ENCODE results near the gene ARV1.
A peak's percentile ranks its signal among the peaks of the same experiment; 100 is the strongest.
"Not testable (repeated sequence)": the region's sequence is repeated elsewhere in the genome, so short reads cannot be mapped to it uniquely, and the experiment has no call there.

Gene ARV1

DNA sequence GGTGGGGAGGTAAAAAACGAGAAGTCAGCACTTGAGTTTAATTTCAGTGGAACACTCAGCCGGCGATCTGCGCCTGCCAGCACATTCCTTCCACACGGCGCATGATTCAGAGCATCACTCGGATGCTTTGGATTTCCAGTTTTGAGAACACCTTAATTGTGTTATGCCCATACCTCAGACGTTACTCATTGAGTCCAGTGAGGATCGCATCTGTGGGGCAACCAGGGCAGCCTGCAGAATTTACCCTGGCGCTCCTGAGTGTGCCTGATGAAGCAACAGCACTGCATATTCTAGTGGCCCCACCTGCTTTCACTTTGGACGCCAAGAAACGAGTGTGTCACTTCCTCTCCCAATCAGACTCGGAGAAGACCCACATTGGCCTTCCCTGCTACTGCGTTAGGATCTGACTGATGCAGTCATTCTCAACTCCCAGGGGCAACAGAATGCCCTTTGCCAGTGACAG lies 41.3 kb downstream of the ARV1 start:
- no peak for DNase-seq

DNA sequence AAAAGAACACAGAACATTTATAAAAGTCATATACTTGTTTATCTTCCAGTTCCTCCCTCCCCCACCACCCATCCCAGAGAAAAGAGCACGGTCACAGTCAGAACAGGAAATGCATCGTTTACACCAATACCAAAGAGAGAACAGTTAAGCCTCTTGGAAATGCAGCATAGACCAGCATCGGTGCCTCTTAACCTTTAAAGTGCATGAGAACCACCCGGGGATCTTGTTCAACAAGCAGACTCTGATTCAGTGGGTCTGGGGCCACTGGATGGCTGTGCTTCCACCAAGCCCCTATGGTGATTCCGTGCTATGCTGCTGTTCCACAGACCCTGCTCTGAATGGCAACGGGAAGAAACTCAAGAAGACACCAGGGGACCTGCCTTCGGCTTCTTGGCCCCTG lies 41.9 kb downstream of the ARV1 start:
- DNase-seq = no peak

DNA sequence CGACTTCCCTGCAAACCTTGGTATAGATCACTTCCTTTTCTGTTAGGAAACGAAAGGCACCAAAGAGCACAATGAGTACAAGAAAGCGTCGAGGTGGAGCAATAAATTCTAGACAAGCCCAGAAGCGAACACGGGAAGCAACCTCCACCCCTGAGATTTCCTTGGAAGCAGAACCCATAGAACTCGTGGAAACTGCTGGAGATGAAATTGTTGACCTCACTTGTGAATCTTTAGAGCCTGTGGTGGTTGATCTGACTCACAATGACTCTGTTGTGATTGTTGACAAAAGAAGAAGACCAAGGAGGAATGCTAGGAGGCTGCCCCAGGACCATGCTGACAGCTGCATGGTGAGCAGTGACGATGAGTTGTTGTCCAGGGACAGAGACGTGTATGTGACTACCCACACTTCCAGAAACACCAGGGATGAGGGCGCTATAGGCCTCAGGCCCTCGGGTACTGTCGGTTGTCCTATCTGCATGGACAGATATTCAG lies 42.7 kb downstream of the ARV1 start:
- no peak for DNase-seq

DNA sequence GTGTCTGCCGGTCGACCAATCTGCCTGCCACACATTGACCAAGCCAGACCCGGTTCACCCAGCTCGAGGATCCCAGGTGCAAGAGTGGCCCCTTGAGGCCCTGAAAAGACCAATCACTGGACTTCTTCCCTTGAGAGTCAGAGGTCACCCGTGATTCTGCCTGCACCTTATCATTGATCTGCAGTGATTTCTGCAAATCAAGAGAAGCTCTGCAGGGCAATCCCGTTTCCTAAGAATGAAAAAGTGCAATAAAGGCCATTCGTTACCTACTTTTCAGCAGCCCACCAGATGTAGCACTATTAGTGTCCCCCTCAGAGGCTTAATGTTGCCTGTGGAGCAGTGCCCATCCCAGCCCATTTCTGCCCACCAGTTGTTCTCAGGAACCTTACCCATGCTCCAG lies 43.6 kb downstream of the ARV1 start:
- not testable (repeated sequence) for DNase-seq

DNA sequence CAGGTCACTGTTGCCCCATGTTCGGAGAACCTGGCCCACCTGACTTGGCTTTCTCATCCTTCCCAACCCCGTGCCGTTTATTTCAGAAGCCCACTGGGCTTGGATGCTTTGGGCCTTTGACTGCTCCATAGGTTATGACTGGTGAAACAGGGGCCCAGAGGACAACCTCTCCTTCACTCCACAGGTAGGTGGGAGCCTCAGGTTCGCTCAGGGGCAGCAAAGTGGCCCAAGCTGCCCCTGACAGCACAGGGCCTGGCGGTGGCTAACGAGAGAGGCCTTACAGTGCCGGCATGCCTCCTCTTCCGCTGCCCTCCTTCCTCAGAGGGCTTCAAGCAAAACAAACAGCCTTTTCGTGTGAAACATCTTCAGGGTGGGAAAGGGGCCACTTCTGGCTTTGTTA lies 44.3 kb downstream of the ARV1 start:
- no peak for DNase-seq

DNA sequence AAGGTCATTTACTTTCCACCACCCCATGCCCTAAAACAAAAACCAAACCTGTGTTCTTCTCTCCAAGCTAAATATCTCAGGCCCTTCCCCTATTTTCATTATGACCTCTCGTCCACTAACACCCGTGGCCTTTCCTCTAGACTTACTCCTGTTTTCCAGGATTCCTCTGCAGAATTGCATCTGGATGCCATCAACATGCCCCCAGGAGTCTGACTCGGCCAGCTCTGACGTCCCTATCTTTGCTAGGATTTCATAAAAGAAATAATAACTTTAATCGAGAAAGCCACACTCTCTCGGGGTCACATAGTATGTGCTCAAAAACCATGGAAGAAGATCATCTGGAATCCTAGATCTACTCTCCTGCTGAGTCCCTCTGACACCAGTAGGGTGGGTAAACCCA lies 47.7 kb downstream of the ARV1 start:
- DNase-seq = no peak

DNA sequence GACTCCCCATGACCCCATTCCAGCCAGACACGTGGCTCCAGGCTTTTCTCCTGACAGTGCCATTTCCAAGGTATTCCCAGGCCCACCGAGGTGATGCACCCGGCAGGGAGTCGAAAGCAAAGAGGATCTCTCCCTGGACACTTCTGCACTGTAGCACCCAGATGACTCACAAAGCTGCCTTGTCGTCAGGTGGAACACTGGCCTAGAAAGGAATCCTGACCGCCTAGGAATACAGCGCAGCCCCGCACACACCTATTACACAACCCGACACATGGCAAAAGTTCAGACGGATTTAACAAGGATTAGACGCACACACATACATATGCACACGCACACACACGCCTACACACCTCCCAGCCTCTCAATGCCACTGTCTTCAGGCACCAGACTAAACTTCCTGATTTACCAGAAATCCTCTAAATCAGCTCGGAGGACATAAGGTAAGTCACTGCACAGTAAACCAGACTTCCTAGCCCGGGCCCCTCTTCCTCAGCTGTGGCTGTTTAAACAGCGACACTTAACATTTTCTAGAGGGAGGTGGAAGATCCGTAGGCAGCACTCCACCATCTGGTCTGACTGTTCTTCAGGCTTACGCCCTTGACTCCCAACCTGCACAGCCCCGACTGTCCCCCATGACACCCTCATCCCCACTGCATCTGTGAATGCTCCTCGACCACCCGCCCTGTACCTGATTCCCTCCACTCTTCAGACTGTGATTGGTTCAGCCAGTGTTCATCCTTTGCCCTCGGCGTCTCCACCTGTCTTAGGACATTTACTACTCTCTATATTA lies 48.4 kb downstream of the ARV1 start:
- no peak for DNase-seq

DNA sequence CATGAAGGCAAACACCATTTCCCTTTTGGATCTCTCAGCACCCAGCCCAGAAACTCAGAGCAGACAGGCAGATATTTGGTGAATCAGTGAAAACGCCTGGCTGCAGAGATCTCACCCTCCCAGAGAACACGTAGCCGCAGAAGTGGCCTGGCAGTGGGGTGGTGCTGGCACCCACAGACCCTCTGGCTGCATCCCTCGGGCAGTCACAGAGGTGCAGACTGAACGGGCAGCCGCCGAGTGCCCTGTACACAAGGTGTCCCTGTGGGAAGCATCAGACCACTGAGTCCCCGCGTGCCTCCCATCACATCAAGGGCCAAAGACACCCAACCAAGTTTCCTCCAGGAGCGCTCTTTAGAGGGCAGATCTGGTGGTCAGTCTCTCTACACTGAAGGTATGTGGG lies 49.1 kb downstream of the ARV1 start:
- DNase-seq = no peak

DNA sequence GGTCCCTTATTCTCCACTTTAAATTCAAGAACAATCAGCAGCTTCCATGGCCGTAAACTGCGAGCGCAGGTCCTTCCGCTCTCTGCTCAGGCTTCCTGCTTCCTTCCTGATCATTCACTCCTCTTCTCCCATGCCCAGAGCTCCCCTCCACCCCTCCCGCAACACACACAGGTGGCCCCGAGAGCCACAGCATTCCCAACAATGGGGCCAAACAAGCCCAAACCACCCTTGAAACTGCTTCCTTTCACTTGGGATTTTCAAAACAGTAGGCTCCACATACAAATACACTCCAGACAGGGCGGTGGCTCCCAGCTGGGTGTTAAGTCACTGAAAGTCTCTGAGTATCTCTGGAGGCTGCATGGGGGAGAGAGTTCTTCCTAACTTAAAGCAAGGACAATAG lies 49.8 kb downstream of the ARV1 start:
- DNase-seq = no peak

DNA sequence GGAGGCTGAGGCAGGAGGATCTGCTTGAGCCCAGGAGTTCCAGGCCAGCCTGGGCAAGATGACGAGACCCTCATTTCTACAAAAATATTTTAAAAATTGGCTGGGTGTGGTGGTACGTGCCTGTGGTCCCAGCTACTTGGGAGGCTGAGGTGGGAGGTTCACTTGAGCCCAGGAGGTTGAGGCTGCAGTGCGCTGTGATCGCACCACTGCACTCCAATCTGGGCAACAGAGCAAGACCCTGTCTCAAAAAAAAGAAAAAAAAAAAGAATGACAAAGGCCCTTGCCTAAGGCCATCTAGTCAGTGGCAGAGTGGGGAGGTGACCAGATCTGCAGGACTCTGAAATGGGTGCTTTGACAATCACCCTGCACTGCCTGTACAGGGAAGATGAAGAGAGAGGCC lies 50.4 kb downstream of the ARV1 start:
- DNase-seq = not testable (repeated sequence)

DNA sequence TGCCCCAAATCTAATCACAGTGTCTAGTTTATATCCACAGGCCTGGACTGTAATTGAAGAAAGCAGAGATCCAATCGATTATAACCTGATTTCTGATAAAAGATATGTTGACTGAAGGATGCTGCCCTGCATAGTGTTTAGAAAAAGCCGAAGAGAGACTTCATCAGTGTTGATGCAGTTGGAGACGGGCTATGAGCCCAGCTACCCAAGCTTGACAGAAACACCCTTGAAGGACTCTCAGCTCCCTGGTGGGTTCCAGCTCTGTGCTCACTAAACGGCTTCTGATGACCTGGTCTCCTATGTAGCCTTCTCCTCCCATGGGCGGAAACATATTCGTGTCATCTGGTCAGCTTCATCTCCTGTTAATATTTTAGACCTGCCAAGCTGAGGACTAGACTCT lies 50.9 kb downstream of the ARV1 start:
- DNase-seq = no peak

DNA sequence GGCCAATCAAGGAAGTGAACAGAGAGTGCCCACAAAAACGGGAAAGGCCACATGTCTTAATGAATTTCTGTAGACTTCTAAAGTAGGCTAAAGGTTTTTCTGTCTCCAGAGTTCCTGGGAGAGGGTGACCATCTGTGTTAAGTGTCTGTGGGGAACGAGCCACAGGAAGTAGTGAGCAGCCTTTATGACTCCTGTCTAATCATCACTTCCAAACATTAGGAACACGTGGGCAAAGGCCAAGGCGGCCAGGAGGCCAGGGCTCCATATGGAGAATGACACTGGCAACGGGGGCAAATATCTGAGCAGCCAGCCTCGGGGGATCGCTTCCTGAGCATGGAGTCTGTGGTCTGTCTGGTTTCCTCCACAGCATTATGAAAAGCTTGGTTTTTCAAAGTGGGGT lies 54.1 kb downstream of the ARV1 start:
- no peak for DNase-seq

DNA sequence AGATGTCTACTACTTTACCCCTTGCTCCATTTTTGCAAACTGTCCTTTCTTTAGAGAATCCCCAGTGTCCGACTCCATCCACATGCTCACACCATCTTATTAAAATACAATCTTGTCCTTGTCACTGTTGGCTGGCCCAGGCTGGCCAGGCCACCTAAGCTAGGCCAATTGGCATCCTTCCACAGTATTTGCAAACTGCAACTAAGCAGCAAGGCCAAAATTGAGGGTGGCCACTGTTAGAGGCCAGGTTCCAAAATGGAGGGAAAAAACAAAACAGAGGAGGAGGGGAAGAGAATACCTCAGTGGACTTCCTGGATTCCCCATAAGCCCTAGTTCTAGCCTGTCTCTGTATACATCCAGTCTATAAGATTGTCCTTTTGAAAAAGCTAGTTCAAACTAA lies 56.9 kb downstream of the ARV1 start:
- no peak for DNase-seq

DNA sequence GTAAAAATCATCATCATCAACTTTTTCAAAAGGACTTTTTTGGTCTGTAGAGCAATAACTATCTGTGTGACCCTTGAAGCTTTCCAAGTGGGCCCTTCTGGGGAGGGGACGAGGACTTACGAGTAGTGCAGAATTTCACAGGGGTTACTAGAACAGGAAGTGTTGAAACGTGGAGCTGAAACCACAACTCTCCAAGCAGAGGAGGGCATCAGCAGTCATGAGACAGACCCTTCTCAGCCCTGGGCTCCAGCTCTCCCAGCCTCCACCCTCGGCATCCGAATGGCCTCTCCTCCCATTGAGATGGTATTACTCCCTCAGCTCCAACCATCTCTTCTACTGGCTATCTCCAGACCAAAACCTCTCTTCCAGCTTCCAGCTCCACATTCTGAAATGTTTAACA lies 57.5 kb downstream of the ARV1 start:
- DNase-seq = no peak

DNA sequence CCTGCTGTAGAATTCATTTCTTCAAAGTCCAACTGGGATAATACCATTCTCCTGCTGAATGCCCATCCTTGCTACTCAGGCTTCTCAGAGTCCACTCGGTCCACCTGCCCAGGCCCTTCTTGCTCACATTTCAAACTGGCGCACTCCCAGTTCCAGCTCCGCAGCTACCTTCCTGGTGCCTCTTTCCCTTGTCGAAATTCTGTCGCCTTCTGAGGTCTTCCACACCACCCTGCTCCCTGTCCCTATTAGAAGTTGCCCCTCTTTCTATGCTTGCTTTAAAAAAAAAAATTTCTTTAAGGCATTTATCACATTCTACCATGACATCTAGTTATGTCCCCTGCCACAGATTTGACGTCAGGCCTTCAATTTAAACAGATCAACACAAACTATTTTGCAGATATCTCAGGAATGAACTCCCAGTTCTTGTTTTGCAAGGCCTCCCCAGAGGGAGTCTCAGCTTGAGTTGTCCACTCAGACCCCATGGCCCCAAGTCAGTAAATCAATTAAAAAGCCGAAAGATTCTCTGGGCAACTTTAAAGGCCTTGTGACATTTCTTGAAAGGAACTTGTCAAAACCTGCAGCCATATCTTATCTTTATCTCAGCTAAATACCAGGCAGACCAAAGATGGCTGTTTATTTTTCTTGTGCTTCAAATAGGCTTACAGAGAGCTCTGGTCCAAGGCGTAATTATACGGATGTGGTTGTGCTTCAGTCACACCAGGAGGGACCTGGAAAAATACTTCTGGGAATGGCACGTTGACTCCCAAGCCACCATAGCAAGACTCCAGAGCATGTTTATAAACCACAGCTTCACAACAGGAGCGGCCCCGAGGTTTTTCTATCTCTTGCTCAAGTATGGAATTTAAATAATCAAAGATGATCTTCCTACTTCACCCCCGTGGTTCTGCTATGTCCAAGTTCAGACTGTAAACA lies 59.0 kb downstream of the ARV1 start:
- no peak for DNase-seq

DNA sequence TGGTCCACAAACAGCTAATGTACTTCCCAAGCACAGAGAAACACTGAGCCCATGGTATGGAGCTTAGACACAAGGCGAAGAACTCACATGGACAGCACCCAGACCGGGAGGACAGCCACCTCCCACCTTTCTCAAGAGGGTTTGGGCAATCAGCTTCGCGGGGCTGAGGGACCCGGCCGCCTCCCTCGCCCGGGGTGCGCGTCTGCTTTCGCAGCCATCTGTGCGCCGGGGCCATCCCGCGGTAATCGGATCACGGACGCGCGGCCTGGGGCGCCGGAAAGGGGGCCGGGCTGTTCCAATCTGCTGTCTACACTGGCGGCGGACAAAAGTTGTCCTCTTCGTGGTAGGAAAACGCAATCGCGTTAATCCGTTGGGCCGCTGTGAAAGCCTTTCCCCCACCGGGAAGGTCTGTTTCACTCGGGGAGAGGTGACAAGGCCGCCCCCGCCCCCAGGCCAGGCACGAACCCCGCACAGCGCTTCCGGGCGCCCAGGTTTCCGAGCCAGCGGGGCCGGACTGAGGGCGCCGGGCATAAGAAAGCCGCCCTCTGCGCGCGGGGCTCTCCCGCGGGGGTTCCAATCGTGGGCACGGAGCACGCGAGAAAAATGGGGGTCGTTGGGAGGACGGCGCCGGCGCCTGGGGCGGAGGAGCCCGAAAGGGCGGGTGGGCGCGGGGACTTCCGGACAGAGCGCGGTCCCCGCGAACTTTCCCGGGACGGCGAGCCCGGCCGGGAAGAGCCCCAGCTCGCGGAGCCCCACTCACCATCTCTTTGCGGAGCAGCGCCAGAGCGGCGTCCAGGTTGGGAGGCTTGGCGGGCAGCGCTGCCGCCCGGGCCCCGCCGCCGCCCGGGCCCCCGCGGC lies 60.5 kb downstream of the ARV1 start:
- peak; percentile 84 for DNase-seq

DNA sequence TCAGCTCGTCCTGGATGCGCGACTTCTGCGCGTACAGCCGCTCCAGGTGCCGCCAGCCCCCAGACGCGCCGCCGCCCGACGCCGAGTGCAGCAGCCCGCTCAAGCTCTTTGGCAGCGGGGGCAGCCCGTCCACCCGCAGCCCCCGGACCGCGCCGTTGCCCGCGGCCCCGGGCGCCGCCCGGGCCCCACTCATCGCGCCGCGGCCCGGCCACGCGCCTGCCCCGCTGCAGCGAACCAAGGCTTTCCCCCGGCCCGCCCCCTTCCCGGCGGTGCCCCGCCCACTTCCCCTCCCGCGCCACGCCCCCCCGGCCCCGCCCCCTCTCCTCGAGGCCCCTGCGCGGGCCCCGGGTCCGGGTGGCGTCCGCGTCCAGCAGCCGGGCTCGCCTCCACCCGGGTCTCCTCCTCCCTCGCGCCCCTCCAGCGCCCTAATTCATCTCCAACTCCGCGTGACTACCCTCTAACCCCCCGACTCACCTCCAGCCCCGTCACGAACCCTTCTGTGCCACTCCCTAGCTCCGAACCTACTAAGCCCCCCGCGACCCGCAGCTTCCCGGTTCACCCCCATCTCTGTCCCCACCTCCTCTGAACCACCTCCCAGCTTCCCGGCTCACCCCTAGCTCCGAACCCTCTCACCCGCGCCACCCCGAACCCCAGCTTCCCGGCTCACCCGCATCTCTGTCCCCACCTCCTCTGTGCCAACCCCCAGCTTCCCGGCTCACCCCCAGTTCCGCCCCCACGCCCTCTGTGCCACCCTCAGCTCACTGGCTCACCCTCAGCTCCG lies 61.3 kb downstream of the ARV1 start, which contains the start of gene FAM89A:
TSS of gene FAM89A (minus strand) at position 236 of the 781 bp plus-strand sequence. CDS start at position 193, 43 bp downstream.
- peak; percentile 46 for DNase-seq

DNA sequence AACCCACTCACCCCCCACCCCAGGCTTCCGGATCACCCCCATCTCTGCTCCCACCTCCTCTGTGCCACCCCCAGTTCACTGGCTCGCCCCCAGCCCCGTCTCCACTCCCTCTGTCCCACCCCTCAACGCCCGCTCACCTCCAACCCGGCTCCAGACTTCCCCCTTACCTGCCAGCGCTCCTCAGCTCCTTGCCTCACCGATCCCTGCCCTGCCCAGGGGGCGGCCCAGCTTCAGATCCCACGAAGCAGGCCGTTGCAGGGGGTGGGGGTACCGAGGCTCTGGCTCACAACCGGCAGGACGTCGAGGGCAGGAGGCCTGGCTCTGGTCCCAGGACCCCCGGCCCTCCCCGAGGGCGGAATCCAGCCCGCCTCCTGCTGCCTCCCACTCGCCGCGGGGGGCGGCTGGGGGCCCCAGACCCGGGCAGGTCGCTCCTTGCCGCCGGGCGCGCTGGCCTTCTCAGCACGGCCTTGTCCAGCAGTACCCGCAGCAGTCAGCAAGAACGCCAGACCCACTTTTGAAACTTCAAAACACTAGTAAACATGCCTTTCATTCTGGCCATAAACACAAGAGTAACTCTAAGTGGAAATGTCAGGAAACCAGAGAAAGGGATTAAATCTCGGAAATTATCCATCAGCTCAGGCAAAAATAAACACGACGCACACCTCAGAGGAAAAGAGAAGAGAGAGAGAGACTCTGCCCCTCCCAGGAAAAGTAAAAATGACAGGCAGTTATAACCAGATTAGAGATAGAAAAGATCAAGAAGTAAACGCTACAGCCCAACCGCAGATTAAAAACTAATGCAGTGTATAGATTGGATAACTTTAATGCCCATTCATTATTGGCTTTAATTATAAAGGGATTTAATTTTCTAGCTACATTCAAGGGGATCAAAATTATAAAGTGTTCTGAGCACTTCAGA lies 62.2 kb downstream of the ARV1 start:
- peak; percentile 46 for DNase-seq

DNA sequence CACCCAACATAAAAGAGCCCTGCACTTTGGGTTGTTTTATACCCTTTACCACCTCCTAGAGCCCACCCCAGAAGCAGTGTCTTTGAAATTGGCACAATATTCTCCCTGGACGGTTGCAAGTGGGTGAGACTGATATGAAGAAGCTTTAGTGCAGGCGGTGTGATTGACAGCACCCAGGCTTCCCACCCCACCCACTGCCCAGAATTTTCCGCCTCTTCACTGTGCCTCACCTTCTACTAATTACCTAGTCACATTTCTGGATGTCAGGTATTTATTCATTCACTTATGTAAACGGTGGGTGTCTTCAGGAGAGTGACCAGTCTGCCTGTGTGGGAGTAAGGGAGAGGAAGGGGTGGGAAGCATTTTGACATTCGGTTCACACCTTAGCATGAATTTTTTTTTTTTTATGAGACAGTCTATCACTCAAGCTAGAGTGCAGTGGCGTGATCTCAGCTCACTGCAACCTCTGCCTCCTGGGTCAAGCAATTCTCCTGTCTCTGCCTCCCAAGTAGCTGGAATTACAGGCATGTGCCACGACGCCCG lies 62.9 kb downstream of the ARV1 start:
- no peak for DNase-seq

DNA sequence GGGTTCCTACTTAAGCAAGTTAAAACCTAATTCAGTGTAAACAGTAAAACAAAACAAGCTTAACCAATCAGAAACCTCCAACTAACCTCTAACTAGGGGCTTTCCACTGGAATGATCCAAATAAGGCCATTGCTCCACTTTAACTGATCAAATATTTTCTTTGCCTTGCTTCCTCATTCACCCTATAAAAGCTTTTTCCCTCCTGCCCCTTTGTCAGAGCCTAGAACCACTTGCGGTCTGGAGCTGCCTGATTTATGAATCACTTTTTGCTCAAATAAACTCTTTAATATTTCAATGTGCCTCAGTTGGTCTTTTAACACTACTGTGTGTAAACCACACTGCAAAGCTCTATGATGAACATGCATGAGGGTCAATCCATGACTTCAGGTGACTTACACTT lies 65.7 kb downstream of the ARV1 start:
- no peak for DNase-seq

Data from retina (tissue), 1 donor.